AG09309 (cell line): Measurements from ENCODE around the gene CACNA1B.

Experiments
- DNase-seq: peaks from one replicate; pipeline ENCODE4 v3.0.0-alpha.2; 2010; ENCODE audit warnings: low read depth
- H3K4me3 ChIP-seq: 2 replicates; pipeline ENCODE4 v1.5.1; 2011; ENCODE audit warnings: mild to moderate bottlenecking, low read depth, low read length, moderate library complexity; ENCODE audit not compliant: control insufficient read depth
- TF ChIP-seq, protein P1 (sequence below): IDR thresholded peaks from 2 replicates; pipeline ENCODE4 v1.5.1; 2011; ENCODE audit warnings: mild to moderate bottlenecking, low read depth, low read length, inconsistent platforms; ENCODE audit not compliant: insufficient read depth, control insufficient read depth; ENCODE audit errors: missing control alignments

CACNA1B gene

DNA sequence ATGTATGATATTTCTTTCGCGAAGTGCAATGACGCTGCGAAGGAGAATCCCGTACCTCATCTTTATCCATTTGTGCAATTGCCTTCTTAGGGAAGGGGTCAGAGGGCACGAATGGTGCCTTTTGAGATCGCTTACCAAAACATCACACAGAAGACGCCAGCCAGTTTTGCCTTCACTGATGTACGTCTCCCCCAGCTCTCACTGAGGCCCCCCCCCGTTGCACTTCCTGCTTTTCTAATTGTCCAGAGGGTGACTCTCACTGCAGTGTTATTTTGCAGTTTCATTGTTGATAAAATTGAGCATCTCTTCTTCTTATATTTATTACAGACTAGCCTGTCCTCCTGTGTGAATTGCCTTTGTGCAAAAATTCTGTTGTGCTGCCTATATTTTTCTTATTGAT, 39.0 kb upstream of the CACNA1B start:
- no peak overlapping the region for H3K4me3 ChIP-seq
- DNase-seq, result no peak
- TF ChIP-seq, protein P1, sequence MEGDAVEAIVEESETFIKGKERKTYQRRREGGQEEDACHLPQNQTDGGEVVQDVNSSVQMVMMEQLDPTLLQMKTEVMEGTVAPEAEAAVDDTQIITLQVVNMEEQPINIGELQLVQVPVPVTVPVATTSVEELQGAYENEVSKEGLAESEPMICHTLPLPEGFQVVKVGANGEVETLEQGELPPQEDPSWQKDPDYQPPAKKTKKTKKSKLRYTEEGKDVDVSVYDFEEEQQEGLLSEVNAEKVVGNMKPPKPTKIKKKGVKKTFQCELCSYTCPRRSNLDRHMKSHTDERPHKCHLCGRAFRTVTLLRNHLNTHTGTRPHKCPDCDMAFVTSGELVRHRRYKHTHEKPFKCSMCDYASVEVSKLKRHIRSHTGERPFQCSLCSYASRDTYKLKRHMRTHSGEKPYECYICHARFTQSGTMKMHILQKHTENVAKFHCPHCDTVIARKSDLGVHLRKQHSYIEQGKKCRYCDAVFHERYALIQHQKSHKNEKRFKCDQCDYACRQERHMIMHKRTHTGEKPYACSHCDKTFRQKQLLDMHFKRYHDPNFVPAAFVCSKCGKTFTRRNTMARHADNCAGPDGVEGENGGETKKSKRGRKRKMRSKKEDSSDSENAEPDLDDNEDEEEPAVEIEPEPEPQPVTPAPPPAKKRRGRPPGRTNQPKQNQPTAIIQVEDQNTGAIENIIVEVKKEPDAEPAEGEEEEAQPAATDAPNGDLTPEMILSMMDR, result no peak

DNA sequence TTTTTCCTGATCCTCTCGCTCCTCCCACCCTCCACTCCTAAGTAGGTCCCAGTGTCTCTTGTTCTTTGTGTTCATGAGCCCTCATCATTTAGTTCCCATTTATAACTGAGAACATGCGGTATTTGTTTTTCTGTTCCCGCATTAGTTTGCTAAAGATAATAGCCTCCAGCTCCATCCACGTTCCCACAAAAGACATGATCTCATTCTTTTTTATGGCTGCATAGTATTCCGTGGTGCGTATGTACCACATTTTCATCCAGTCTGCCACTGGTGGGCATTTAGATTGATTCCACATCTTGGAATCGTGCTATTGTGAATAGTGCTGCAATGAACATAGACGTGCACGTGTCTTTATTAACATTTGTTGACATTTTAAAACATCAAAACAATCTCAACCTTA, 34.2 kb upstream of the CACNA1B start:
- TF ChIP-seq, protein P1, result no peak
- no peak for DNase-seq
- no peak overlapping the region for H3K4me3 ChIP-seq

DNA sequence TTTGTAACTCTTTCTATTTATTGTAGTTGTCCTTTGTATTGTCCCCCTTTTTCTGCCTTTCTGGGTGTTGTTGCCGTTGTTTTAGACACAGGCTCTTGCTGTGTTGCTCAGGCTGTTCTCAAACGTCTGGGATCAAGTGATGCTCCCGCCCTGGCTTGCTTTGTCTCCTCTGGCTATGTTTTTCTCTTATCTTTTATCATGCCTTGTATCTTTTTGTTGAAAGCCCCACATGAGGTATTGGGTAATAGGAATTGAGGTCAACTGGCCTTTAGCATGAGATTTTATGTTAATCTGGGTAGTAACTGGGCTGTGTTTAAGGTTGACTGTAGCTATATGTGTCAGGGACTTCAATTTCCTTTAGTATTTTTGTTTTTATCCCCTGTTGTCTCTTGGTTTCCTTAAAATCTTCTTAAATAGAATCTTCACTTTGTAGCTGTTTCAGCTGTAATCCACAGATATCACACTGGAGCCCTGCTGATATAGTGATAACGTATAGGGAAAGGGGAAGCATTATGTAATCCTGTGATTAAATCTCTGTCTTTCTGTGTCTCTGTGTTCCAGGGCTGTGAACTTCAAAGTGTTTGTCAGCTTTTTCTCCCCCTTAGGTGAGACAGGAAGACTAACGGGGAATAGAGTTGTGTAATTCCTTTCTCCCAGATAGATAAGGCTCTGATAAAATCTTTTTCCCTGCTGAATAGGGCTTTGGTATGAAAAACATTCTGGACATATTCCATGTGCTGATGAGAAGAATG, 25.9 kb upstream of the CACNA1B start:
- TF ChIP-seq, protein P1, result no peak
- no peak for DNase-seq

DNA sequence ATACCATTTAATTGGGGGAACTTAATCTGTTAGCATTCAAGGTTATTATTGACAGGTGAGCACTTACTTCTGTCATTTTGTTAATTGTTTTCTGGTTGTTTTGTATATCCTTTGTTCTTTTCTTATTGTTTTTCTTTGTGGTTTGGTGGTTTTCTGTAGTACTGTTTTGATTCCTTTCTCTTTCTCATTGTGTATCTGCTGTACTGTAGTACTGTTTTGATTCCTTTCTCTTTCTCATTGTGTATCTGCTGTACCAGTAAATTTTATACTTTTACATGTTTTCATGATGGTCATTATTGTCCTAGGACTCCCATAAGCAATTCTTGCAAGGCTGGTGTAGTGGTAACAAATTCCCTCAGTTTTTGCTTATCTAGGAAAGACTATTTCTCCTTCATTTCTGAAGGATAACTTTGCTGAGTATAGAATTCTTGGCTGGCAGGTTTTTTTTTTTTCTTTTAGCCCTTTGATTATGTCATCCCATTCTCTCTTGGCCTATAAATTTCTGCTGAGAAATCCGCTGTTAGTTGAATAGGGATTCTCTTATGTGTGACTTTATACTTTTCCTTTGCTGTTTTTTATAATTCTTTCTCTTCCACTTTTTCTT, 24.1 kb upstream of the CACNA1B start:
- H3K4me3 ChIP-seq, result no peak overlapping the region
- TF ChIP-seq, protein P1, result no peak
- DNase-seq, result no peak

More for the DNA sequence above, 25.9 kb upstream of the CACNA1B start:
- no peak overlapping the region for H3K4me3 ChIP-seq

DNA sequence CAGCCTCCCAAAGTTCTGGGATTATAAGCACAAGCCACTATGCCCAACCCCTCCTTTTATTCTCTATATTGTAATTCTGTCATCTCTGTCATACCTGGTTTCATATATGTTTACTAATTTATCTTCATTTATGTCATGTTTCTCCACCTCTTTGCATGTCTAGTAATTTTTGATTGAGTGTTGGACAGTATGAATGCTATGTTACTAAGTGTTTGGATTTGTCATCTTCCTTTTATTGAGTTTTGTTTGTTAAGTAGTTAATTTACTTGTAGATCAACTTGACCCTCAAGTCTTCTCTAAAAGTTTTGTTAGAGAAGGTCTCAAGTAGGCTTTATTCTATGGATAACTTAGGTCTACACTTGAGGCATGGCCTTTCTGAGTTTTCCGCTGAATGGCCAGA, 17.2 kb upstream of the CACNA1B start:
- DNase-seq, result no peak
- TF ChIP-seq, protein P1, result no peak
- no peak overlapping the region for H3K4me3 ChIP-seq

DNA sequence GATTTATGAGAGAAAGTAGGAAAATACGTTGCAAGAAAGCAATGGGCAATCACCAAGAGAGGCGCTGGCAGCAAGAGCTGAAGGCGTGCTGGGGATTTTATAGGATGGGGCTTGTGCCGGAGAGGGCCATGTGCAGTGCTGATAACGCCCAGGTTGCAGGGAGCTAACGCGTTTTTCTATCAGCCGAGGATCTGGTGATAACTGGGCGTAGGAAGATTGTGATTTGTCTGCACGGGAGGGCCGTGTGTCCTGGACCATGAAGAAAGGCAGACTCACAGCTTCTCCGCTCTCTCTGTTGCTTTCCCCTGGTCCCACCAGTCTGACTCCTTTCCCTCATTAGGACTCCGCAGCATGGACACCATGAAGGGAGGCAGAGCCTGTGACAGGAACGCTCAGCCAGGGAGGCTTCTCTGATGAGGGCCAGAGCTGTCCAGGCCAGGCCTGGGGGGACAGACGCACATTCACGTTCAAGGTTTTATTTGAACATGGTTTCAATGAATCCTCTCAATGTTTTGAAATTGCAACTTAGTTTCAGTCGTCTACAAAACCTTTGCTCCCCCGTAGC, 11.9 kb upstream of the CACNA1B start:
- no peak for DNase-seq
- TF ChIP-seq, protein P1, result no peak
- H3K4me3 ChIP-seq, result no peak overlapping the region
